Effector CD4-positive, alpha-beta T cell (primary cell): ENCODE measurements around the gene CORO2A.
"Not testable (repeated sequence)": the region's sequence is repeated elsewhere in the genome, so short reads cannot be mapped to it uniquely, and the experiment has no call there.

Experiments used
- DNase-seq: peaks from one replicate; pipeline ENCODE4 v3.0.0-alpha.2; 2020

CORO2A gene

DNA sequence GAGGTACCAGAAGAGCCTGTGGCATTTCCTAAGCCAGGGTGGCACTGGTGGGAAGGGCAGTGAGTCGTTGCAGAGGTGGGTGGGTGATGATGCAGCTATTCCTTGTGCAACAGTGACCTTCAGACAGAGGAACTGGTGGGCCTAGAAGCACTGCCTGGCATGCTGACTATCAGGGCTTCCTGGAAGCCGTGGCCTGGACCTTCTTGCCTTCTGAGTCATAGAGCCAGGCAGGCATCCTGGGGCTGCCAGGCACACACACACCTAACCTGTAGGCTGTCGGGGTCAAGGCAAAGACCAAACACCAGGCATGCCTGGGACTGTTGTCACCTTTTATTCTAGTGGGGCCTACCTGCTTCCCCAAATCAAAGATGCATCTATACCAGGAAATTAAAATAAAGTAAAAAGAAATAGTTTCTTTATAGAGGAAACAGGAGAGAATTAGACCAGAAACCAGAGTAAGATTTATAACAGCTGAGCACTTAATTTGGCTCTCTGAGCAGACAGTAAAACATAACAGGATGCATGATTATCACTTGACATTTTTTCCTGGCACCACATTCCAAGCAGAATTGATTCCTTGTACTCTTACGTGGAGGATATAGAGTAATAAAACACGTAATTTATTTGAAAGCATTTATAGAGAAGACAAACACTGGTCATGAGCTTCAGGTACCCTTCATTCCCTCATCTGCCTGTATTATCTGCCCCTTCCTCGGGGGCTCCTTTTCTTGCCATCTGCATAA, 110.8 kb downstream of the CORO2A start:
- DNase-seq: no peak

DNA sequence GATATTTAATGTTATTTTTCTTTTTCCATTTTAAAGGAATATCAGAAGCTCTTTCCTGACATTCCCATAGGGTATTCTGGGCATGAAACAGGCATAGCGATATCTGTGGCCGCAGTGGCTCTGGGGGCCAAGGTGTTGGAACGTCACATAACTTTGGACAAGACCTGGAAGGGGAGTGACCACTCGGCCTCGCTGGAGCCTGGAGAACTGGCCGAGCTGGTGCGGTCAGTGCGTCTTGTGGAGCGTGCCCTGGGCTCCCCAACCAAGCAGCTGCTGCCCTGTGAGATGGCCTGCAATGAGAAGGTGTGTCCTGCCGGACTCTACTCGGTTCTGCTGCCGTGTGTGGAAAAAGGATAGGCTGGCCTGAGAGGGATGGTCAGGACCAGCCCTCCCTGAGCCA, 111.7 kb downstream of the CORO2A start:
- DNase-seq: no peak

DNA sequence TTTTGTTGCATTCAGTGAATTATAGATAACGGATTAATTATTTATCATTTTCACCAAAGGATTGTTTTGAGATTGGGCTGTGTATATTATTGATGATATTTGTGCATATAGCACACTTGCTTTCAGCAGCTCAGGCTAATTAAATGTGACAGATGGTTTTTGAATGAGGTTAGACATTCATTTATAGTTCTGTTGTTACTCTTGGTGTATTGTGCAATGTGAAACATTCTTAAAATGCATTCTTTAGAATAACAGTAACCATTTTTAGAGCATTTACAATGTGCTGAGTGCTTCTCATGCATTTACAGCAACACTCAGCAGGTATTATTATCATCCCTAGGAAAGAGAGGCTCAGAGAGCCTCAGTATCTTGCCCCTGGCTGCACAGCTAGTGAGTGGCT, 112.1 kb downstream of the CORO2A start:
- DNase-seq: no peak

DNA sequence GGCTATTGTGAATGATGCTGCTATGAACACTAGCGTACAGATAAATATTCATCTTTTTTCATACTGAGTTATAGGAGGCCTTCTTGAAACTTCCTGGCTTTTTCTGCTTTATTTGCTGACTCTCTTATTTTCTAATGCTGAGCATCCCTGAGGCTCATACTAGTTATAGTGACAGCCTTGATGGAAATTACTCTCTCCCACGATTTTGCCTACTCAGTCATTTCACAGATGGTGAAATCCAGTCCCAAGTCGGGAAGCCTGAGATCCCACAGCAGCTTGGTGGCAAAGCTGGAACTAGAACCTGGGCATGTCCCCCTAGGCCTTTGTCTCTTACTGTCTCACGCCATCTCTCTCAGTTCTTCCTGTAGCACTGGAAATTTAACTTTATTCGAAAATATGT, 113.5 kb downstream of the CORO2A start:
- DNase-seq: no peak

DNA sequence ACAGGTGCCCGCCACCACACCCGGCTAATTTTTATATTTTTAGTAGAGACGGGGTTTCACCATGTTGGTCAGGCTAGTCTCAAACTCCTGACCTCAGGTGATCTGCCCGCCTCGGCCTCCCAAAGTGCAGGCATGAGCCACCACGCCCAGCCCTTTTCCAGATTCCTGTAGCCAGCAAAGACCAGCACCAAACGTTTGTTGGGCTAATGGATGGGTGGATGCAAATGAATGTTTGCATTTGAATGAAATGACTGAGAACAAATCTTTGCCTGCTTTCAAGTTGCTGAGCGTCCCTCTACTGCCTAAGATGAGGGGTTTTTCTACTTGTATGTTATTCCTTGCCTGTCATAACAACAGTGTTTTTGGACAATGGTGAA, 115.9 kb downstream of the CORO2A start:
- DNase-seq: not testable (repeated sequence)

DNA sequence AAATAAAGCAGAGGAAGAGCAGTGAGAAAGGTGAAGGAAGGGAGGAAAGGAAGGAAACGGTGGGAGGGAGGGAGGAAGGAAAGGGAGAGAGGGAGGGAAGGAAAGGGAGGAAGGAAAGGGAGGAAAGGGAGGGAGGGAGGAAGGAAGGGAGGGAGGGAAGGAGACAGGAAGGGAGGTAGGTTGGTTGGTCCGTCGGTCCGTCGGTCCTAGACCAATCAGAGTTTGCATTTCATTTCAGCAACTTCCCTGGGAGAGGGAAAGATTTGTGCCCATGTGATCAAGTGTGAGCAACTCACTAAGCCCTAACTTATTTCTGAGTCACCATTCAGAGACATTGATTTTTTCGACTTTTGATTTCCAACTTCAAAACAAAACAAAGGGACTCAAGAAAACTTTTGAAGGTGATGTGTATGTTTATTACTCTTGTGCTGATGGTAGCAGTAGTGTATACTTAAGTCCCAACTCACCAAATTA, 117.1 kb downstream of the CORO2A start:
- DNase-seq: no peak

DNA sequence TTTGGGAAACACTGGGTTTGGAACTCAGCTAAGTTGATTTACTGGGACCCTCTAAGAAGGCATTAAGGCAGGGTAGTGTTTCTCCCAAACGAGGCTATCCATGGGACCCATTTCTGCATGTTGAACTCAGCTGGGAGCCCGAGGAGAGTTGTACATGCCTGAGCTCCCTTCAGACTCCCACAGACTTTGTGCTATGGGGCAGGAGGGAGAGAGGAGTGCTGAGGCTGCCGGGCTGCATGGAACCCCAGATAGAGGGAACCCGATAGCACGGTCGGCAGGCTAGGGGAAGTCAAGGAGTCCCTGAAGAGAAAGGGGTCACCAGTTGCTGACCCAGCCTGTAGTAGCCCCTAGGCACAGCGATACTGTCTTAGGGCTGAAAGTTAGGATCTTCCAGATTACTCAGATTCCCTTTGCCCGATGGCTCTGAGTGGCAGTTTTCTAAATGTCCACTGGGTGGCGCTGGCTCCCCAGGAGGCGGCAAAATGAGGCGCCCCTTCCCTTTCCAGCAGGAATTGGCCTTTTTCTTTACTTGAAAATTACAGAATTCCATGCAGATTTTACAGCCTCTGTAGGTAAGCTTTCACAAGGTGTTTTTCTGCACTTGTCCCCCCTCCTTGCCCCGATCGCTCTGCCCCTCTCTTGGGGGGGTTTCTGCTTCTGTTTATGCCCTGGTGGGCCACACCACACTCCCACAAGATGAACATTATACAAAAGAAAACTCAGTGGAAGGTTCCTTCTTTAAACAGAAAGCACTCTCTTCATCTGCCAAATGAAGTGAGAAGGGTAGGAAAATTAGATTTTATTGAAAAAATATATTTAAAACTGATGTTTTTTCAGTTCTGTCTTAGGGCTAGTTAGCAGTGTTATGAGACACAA, 118.1 kb downstream of the CORO2A start:
- peak; percentile 59 for DNase-seq

DNA sequence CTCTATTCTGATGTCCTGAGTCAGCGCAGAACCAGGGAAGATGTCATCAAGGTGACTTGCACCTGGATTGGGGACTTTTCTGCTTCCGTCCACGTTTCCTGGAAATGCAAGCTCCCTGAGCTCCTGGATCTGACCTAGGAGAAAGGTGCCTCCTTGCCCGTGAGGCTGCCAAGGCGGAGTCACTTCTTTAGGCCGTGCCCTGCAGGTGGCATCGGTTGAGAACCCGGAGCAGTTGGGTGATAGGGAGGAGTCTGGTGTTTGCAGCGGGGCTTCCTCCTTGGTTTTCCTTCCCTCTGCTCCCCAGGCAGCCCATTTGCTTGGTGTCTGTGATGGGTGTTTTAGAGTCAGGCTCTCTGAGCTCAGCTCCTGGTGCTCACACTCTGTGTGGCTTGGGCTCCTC, 120.7 kb downstream of the CORO2A start:
- DNase-seq: no peak
